SU-DHL-6 (cell line): ENCODE data around the gene RNF144A.

Source experiments
- H2AFZ ChIP-seq: fragments of 200-600 bp; sonication (generic); 2 replicates; pipeline ENCODE4 v1.6.1; 2014; ENCODE audit warnings: low read depth, mild to moderate bottlenecking, moderate library complexity, mixed read lengths, antibody characterized with exemption, low read length; ENCODE audit not compliant: severe bottlenecking
- H3F3A ChIP-seq: fragments of 200-600 bp; shearing (Covaris generic); 2 replicates; pipeline ENCODE4 v1.6.0; 2016; ENCODE audit warnings: antibody characterized with exemption, mild to moderate bottlenecking; ENCODE audit not compliant: insufficient read depth
- H3K27ac ChIP-seq: fragments of 200-600 bp; sonication (generic); 2 replicates; pipeline ENCODE4 v1.5.1; 2016; ENCODE audit warnings: low read depth, mild to moderate bottlenecking, low read length, moderate library complexity, mixed read lengths
- H3K27me3 ChIP-seq: fragments of 200-600 bp; sonication (generic), shearing (Covaris generic); 2 replicates; pipeline ENCODE4 v1.6.0; 2014; ENCODE audit warnings: mild to moderate bottlenecking, low read length
- H3K36me3 ChIP-seq: fragments of 200-600 bp; sonication (generic); 2 replicates; pipeline ENCODE4 v1.6.1; 2014; ENCODE audit warnings: mild to moderate bottlenecking, low read length, mixed read lengths
- H3K4me2 ChIP-seq: fragments of 300-600, 200-600 bp; shearing (Covaris generic), sonication (generic); 2 replicates; pipeline ENCODE4 v1.6.0; 2014; ENCODE audit warnings: low read length, low read depth, mild to moderate bottlenecking; ENCODE audit not compliant: poor library complexity, severe bottlenecking
- H3K4me3 ChIP-seq: fragments of 200-600 bp; sonication (generic); 2 replicates; pipeline ENCODE4 v1.5.1; 2014; ENCODE audit warnings: antibody characterized with exemption, low read length, mild to moderate bottlenecking, mixed read lengths; ENCODE audit not compliant: insufficient read depth, poor library complexity, severe bottlenecking
- H3K79me2 ChIP-seq: fragments of 200-600 bp; sonication (generic); 2 replicates; pipeline ENCODE4 v1.6.1; 2014; ENCODE audit warnings: mild to moderate bottlenecking, low read length, moderate library complexity; ENCODE audit not compliant: insufficient read depth
- H3K9ac ChIP-seq: fragments of 200-600 bp; sonication (generic); 2 replicates; pipeline ENCODE4 v1.7.0; 2014; ENCODE audit warnings: mild to moderate bottlenecking, low read length
- H3K9me2 ChIP-seq: fragments of 200-600 bp; sonication (generic); replicated peaks from 2 replicates; pipeline ENCODE4 v1.6.1; 2014; ENCODE audit warnings: low read length; ENCODE audit not compliant: insufficient read depth
- H3K9me3 ChIP-seq: fragments of 200-600 bp; sonication (generic); 2 replicates; pipeline ENCODE4 v1.6.1; 2014; ENCODE audit warnings: low read length, mixed read lengths; ENCODE audit not compliant: insufficient read depth
- H4K20me1 ChIP-seq: fragments of 200-600 bp; sonication (generic); 2 replicates; pipeline ENCODE4 v1.6.1; 2014; ENCODE audit warnings: low read depth, mild to moderate bottlenecking, antibody characterized with exemption, low read length, moderate library complexity, mixed read lengths
- CTCF ChIP-seq: fragments of 200-600 bp; sonication (generic); IDR thresholded peaks from one replicate; pipeline ENCODE4 v1.5.1; 2017; ENCODE audit warnings: antibody characterized with exemption, mild to moderate bottlenecking, low read length, moderate library complexity; ENCODE audit not compliant: insufficient read depth, poor library complexity, severe bottlenecking
- EZH2phosphoT487 ChIP-seq: fragments of 200-600 bp; sonication (generic), shearing (Covaris generic); conservative IDR thresholded peaks from 2 replicates; pipeline ENCODE4 v1.6.1; 2018; ENCODE audit warnings: mild to moderate bottlenecking, antibody characterized with exemption, low read length, moderate library complexity, mixed read lengths

Gene RNF144A

GRCh38 chr2:7004636-7005035 is 87.4 kb downstream of the RNF144A start:
- Histone ChIP-seq H3K79me2 (no peaks in the 10 kb centered on the region), H3K36me3 (no peaks in the 10 kb centered on the region), H3K9me2 (no peaks in the 10 kb centered on the region), H3K9me3 (no peaks in the 10 kb centered on the region), H3K27ac (no peak overlapping the region), H4K20me1 (no peaks in the 10 kb centered on the region), H3K4me2 (no peak overlapping the region), H3F3A (no peaks in the 10 kb centered on the region), H3K4me3 (no peak overlapping the region), H3K9ac (no peak overlapping the region), H2AFZ (no peak overlapping the region), H3K27me3 (no peaks in the 10 kb centered on the region)
- TF ChIP-seq EZH2phosphoT487 (no peak), CTCF (no peak)

GRCh38 chr2:7007488-7007845 is 90.3 kb downstream of the RNF144A start:
- H3K27ac ChIP-seq: no peak overlapping the region
- no peaks in the 10 kb centered on the region for H3K9me2 ChIP-seq
- H3K36me3 ChIP-seq: no peaks in the 10 kb centered on the region
- no peak overlapping the region for H2AFZ ChIP-seq
- TF ChIP-seq CTCF: no peak
- no peak overlapping the region for H3K4me2 ChIP-seq
- H3K27me3 ChIP-seq: no peaks in the 10 kb centered on the region
- H4K20me1 ChIP-seq: no peaks in the 10 kb centered on the region
- no peak overlapping the region for H3K4me3 ChIP-seq
- no peaks in the 10 kb centered on the region for H3K79me2 ChIP-seq
- H3K9me3 ChIP-seq: no peaks in the 10 kb centered on the region
- no peak overlapping the region for H3K9ac ChIP-seq
- H3F3A ChIP-seq: no peaks in the 10 kb centered on the region

GRCh38 chr2:7007846-7008741 is 90.9 kb downstream of the RNF144A start:
- no peak overlapping the region for H3K9ac ChIP-seq
- H3F3A ChIP-seq: no peaks in the 10 kb centered on the region
- H3K4me3 ChIP-seq: no peak overlapping the region
- no peaks in the 10 kb centered on the region for H3K36me3 ChIP-seq
- H4K20me1 ChIP-seq: no peaks in the 10 kb centered on the region
- no peaks in the 10 kb centered on the region for H3K9me3 ChIP-seq
- H3K4me2 ChIP-seq: no peak overlapping the region
- H3K27ac ChIP-seq: no peak overlapping the region
- H3K79me2 ChIP-seq: no peaks in the 10 kb centered on the region
- TF ChIP-seq CTCF: no peak
- TF ChIP-seq EZH2phosphoT487: no peak
- H3K9me2 ChIP-seq: no peaks in the 10 kb centered on the region
- no peak overlapping the region for H2AFZ ChIP-seq
- H3K27me3 ChIP-seq: no peaks in the 10 kb centered on the region
